ENCODE results near the gene L3MBTL4.

DNA sequence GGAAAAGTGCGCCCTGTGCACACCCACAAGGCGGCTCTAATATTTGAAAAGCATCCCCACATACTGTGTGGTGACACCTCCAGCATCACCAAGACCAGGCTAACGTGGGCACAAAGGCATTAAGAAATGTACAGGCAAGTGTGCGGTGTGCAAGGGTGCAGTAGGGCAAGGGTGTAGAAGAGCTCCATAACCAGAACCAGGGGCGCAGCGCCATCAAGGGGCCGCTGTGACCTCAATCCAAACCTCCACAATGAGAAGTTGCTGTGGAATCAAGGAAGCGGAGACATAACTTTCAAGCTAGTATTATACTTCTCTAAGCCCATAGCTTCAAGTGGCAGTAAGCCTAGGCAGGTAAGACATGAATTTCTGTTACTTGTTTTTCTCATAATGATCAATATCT is 13.0 kb downstream of the L3MBTL4 start:
- TF ChIP-seq GATA2 (IDR thresholded peaks at IDR 0.05; ENCODE audit: low read depth, low read length) (no peak), GATA3 (IDR thresholded peaks at IDR 0.05; ENCODE audit: low read depth, low read length) (no peak)
